D721Med (cell line): ENCODE measurements around the gene LY6G6F.

ENCODE experiments used
- DNase-seq: peaks from one replicate; pipeline ENCODE4 v3.0.0; 2011; ENCODE audit warnings: low spot score; ENCODE audit not compliant: insufficient read length
- FAIRE-seq: peaks from 2 replicates; lab custom pipeline; 2011; peaks lifted over from hg19 to GRCh38; lab: Jason Lieb, UNC
- CTCF ChIP-seq: IDR thresholded peaks from 2 replicates; pipeline ENCODE4 v1.5.1; 2012; ENCODE audit warnings: mild to moderate bottlenecking, control low read depth; ENCODE audit not compliant: insufficient read depth; ENCODE audit errors: missing control alignments

The LY6G6F gene

GRCh38 chr6:31732029-31732428 lies 25.4 kb downstream of the LY6G6F start:
- no peak for DNase-seq
- FAIRE-seq, result no peak
- no peak for TF ChIP-seq CTCF

- no peak for DNase-seq
- no peak for FAIRE-seq
- TF ChIP-seq CTCF, result no peak
Measured at GRCh38 chr6:31733734-31734133, 27.1 kb downstream of the LY6G6F start.

GRCh38 chr6:31734247-31734820 lies 27.7 kb downstream of the LY6G6F start:
- DNase-seq (no peak), FAIRE-seq (no peak)
- no peak for TF ChIP-seq CTCF

GRCh38 chr6:31734821-31735406 lies 28.2 kb downstream of the LY6G6F start:
- DNase-seq, result no peak
- no peak for FAIRE-seq
- TF ChIP-seq CTCF, result no peak

- DNase-seq (peak; percentile 89), FAIRE-seq (no peak)
- TF ChIP-seq CTCF, result no peak
Measured at GRCh38 chr6:31736021-31736767, 29.5 kb downstream of the LY6G6F start, which contains the start of gene CLIC1. TSS of gene CLIC1 (minus strand) at chr6:31736530. CDS start at chr6:31736300, 230 bp downstream.

GRCh38 chr6:31736768-31737314 lies 30.2 kb downstream of the LY6G6F start:
- FAIRE-seq (no peak), DNase-seq (no peak)

More at GRCh38 chr6:31736768-31737314, 30.2 kb downstream of the LY6G6F start:
- TF ChIP-seq CTCF, result no peak
